ENCODE data around the gene GRPEL2.

- TF ChIP-seq POLR2A (IDR thresholded peaks at IDR 0.05) (peak; percentile 69 to 70), CTCF (IDR thresholded peaks at IDR 0.05) (peak in 1 of 6 experiments; percentile 8)
These were observed at the start of gene GRPEL2 for GRCh38 chr5:149345147-149345891.
